AG10803 (cell line): ENCODE data around the gene SLC6A12.

Source experiments
- DNase-seq: peaks from one replicate; pipeline ENCODE4 v3.0.0; 2010; ENCODE audit warnings: low read depth
- H3K4me3 ChIP-seq: 2 replicates; pipeline ENCODE4 v1.5.1; 2011; ENCODE audit warnings: mild to moderate bottlenecking, low read length, control low read depth
- TF ChIP-seq, protein P1 (sequence below): conservative IDR thresholded peaks from 2 replicates; pipeline ENCODE4 v1.5.1; 2011; ENCODE audit warnings: mild to moderate bottlenecking, low read length, control low read depth, inconsistent platforms

The SLC6A12 gene

DNA sequence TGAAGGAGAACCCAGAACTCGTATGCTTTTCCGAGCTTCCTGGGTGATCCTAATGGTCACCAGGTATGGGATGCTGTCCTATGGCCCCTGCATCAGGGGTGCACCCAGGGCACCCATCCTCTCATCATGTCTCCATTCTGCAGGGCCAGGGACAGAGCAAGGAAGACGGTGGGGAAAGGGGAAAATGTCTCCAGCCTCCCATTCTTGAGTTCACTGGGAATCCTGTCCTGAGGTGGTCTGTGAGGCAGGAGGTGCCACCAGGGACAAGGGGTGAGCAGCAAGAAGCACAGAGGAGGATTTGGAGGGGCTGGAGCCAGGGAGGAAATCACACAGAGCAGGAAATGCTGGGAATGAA is 14.9 kb upstream of the SLC6A12 start:
- DNase-seq, result no peak
- TF ChIP-seq, protein P1, sequence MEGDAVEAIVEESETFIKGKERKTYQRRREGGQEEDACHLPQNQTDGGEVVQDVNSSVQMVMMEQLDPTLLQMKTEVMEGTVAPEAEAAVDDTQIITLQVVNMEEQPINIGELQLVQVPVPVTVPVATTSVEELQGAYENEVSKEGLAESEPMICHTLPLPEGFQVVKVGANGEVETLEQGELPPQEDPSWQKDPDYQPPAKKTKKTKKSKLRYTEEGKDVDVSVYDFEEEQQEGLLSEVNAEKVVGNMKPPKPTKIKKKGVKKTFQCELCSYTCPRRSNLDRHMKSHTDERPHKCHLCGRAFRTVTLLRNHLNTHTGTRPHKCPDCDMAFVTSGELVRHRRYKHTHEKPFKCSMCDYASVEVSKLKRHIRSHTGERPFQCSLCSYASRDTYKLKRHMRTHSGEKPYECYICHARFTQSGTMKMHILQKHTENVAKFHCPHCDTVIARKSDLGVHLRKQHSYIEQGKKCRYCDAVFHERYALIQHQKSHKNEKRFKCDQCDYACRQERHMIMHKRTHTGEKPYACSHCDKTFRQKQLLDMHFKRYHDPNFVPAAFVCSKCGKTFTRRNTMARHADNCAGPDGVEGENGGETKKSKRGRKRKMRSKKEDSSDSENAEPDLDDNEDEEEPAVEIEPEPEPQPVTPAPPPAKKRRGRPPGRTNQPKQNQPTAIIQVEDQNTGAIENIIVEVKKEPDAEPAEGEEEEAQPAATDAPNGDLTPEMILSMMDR, result no peak
- H3K4me3 ChIP-seq, result no peak overlapping the region

GRCh38 chr12:227923-228845 is 14.2 kb upstream of the SLC6A12 start:
- no peak overlapping the region for H3K4me3 ChIP-seq
- TF ChIP-seq, protein P1, result no peak
- DNase-seq, result no peak

DNA sequence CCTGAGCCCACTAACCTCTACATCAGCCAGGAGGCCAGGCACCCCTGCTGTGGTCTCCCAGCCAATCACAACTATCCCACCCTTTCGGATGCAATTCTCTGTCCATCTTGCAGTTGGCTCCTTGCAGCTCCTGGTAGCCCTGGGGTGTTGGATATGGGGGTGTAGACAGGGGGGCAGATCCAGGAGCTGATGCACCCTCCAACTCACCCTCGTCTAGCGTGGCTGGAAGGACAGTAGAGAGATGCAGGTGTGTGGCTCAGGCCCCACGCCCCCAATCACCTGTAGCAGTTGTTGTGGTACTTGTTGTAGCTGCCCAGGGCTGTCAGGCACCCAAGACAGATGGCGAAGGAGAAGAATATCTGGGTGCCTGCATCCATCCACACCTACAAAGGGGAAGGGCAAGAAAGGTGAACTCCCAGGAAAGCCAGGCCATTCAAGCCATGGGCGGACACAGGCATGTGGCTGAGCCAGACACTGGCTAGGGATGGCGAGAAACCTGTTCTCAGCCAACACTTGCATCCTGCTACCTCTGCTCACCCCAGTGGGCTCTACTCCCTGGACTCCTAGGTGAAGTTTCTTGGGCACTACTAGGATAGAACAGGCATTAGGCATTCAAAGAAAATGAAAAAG is 13.4 kb upstream of the SLC6A12 start:
- no peak for DNase-seq

GRCh38 chr12:226401-226800 is 12.4 kb upstream of the SLC6A12 start:
- no peak for DNase-seq
- TF ChIP-seq, protein P1, result no peak

More for the DNA sequence above, 13.4 kb upstream of the SLC6A12 start:
- H3K4me3 ChIP-seq, result no peak overlapping the region
- TF ChIP-seq, protein P1, result no peak

GRCh38 chr12:225012-225411 is 11.1 kb upstream of the SLC6A12 start:
- DNase-seq, result no peak
- TF ChIP-seq, protein P1, result no peak
- H3K4me3 ChIP-seq, result no peak overlapping the region

More at GRCh38 chr12:226401-226800, 12.4 kb upstream of the SLC6A12 start:
- H3K4me3 ChIP-seq, result no peak overlapping the region

- H3K4me3 ChIP-seq, result no peak overlapping the region
- DNase-seq, result no peak
- TF ChIP-seq, protein P1, result no peak
Observed at GRCh38 chr12:224330-224729, 10.4 kb upstream of the SLC6A12 start.

DNA sequence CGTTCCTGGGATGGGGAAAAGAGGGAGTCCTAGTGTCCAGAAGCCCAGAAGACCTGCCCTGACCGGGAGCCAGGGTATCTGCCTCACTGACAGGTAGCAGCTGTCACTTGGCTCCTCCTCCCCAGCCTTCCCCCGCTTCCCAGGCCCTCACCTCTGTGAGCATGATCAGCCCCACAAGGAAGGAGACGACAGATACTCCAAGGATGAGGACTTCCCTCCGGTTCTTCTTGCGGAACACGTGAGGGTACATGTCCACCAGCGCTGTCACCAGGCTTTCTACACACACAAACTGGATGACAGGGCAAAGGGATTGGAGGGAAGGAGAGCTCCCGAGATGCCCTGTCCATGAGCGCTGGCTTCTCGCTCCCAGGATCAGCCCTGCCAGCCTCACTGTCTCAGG is 9.9 kb upstream of the SLC6A12 start:
- DNase-seq, result no peak
- TF ChIP-seq, protein P1, result no peak

More for the DNA sequence above, 9.9 kb upstream of the SLC6A12 start:
- H3K4me3 ChIP-seq, result no peak overlapping the region
